ENCODE measurements around the gene TRIM17. TPM values are rescaled to one million over a fixed set of nuclear protein-coding genes. Genes with fewer than 3 reads are reported as not detected.

The TRIM17 gene
- total and polyA plus RNA-seq, 2 of the 8 experiments (the other 6 are each of a cell fraction or from before 2014, with no cell fraction given), result 1.1 to 2.2 TPM

- no peak overlapping the region for H2BK12ac ChIP-seq (ENCODE audit: low read depth, low read length)
- DNase-seq (ENCODE audit: low read depth in 1 of 2, low spot score in 2 of 2), result no peak
- TF ChIP-seq TBP (IDR thresholded peaks at IDR 0.05; ENCODE audit: low read depth, low read length) (no peak), KDM5A (IDR thresholded peaks at IDR 0.05; ENCODE audit: low read length) (no peak), SIX5 (IDR thresholded peaks at IDR 0.05; ENCODE audit: low read depth, low read length) (no peak), RNF2 (IDR thresholded peaks at IDR 0.05; ENCODE audit: borderline replicate concordance, low read depth, low read length, missing control alignments, poor library complexity, severe bottlenecking) (no peak), ATF3 (IDR thresholded peaks at IDR 0.05; ENCODE audit: insufficient read depth, low read depth, low read length) (no peak), ASH2L (IDR thresholded peaks at IDR 0.05; ENCODE audit: low read length) (no peak), HDAC6 (IDR thresholded peaks at IDR 0.05; ENCODE audit: low read depth, low read length) (no peak), CHD2 (IDR thresholded peaks at IDR 0.05; ENCODE audit: low read length) (no peak), E2F6 (IDR thresholded peaks at IDR 0.05) (no peak), SP4 (IDR thresholded peaks at IDR 0.05; ENCODE audit: low read length) (no peak), EGR1 (IDR thresholded peaks at IDR 0.05; ENCODE audit: borderline replicate concordance, low read depth, low read length) (no peak), CTBP2 (IDR thresholded peaks at IDR 0.05; ENCODE audit: borderline replicate concordance, insufficient read depth, insufficient read length, low read length) (no peak)
These were observed 6.9 kb upstream of the TRIM17 start for GRCh38 chr1:228423404-228424053.

More at GRCh38 chr1:228423404-228424053, 6.9 kb upstream of the TRIM17 start:
- no peak overlapping the region for H3K18ac ChIP-seq (ENCODE audit: extremely low read depth, low read length)
- peaks cover 2 to 49% (median 17%) of the 10 kb centered on the region in 4 experiments for H3K27me3 ChIP-seq (replicated peaks in 1 of 4; ENCODE audit: control insufficient read depth in 3 of 4, extremely low read depth in 1 of 4, insufficient read depth in 3 of 4, low read length in 3 of 4)
- H2AK5ac ChIP-seq (ENCODE audit: low read depth, low read length), result no peak overlapping the region
- ChIA-PET CTCF (ENCODE audit: partially characterized antibody) (interaction anchor here (0.5 to 4.1 kb wide), 7 partner anchors 8 to 739 kb away, joined by 3 to 17 read pairs (median 4); no protein-coding TSS in a partner anchor), POLR2A (ENCODE audit: partially characterized antibody) (interaction anchor here (0.6 to 5.6 kb wide), 3 partner anchors 12 to 1561 kb away, joined by 4 to 37 read pairs (median 10); a partner anchor contains a TSS)
- H3K4ac ChIP-seq (replicated peaks; ENCODE audit: insufficient read length, low read depth, low read length), result no peak overlapping the region
- 86% methylated on average over 7 of the region's 7 CpGs; no CpG with 5 or more reads in 1 of the 2 experiments for WGBS, 2 experiments (ENCODE audit: extremely low coverage in 1 of 2, insufficient coverage in 1 of 2, insufficient read length in 1 of 2, insufficient replicate concordance in 2 of 2, low coverage in 1 of 2, low lambda C conversion rate in 2 of 2, missing lambda C conversion rate in 1 of 2)
- no peak overlapping the region for H2BK5ac ChIP-seq (ENCODE audit: low read depth, low read length)
- no peaks in the 10 kb centered on the region for H3K36me3 ChIP-seq (ENCODE audit: control insufficient read depth in 2 of 4, insufficient read depth in 4 of 4, low read length in 3 of 4)
- H3K56ac ChIP-seq (replicated peaks; ENCODE audit: insufficient read length, low read depth, low read length), result no peak overlapping the region
- no peaks in the 10 kb centered on the region for H4K20me1 ChIP-seq (replicated peaks in 1 of 2; ENCODE audit: control insufficient read depth in 1 of 2, insufficient read depth in 2 of 2, low read length in 2 of 2)
- H2BK120ac ChIP-seq (replicated peaks; ENCODE audit: low read depth, low read length), result no peak overlapping the region
- H3K14ac ChIP-seq (ENCODE audit: insufficient read length), result no peak overlapping the region
- no peaks in the 10 kb centered on the region for H3K79me2 ChIP-seq (ENCODE audit: control insufficient read depth in 1 of 2, insufficient read depth in 2 of 2, low read length in 2 of 2)
- H3K9ac ChIP-seq (replicated peaks in 1 of 4; ENCODE audit: extremely low read depth in 1 of 4, low read depth in 3 of 4, low read length in 3 of 4), result no peak overlapping the region
- no peak overlapping the region for H3K27ac ChIP-seq (ENCODE audit: low read depth, low read length)
- no peak overlapping the region for H2BK20ac ChIP-seq (ENCODE audit: low read length)
- no peak overlapping the region for H2BK15ac ChIP-seq (ENCODE audit: low read length)
- no peak overlapping the region for H3K4me3 ChIP-seq (ENCODE audit: extremely low read depth in 1 of 4, insufficient read depth in 2 of 4, low read depth in 3 of 4, low read length in 4 of 4)
- H3K4me1 ChIP-seq (replicated peaks in 1 of 4; ENCODE audit: control insufficient read depth in 3 of 4, insufficient read depth in 4 of 4, low read length in 3 of 4), result peaks cover 0 to 6% (median 1%) of the 10 kb centered on the region in 4 experiments; a peak in 2 of 7 replicates
- H4K91ac ChIP-seq (replicated peaks; ENCODE audit: insufficient read length, low read length), result no peak overlapping the region
- H4K5ac ChIP-seq (ENCODE audit: insufficient read length, low read depth, low read length), result no peak overlapping the region
- H3K9me3 ChIP-seq (ENCODE audit: insufficient read depth in 2 of 2, low read depth in 1 of 2, low read length in 1 of 2), result peaks cover 0 to 12% of the 10 kb centered on the region in 2 experiments; a peak in 1 of 4 replicates
- no peak overlapping the region for H4K8ac ChIP-seq (ENCODE audit: extremely low read depth, insufficient read depth, low read length)
- H3K79me1 ChIP-seq (ENCODE audit: low read depth, low read length), result no peaks in the 10 kb centered on the region
- H3K23me2 ChIP-seq (ENCODE audit: low read depth, low read length), result no peaks in the 10 kb centered on the region
- no peak overlapping the region for H3K4me2 ChIP-seq (ENCODE audit: insufficient read depth in 1 of 2, low read depth in 2 of 2, low read length in 2 of 2)
- no peak overlapping the region for H2AFZ ChIP-seq (ENCODE audit: low read length)
- no peak overlapping the region for H3K23ac ChIP-seq (ENCODE audit: insufficient read length)
- no peak for FAIRE-seq
